ELR (cell line): ENCODE measurements around the gene GPSM1.

ENCODE experiments used
- DNase-seq: peaks from one replicate; pipeline ENCODE4 v3.0.0-alpha.2; 2015; ENCODE audit warnings: low read depth

Gene GPSM1

DNA sequence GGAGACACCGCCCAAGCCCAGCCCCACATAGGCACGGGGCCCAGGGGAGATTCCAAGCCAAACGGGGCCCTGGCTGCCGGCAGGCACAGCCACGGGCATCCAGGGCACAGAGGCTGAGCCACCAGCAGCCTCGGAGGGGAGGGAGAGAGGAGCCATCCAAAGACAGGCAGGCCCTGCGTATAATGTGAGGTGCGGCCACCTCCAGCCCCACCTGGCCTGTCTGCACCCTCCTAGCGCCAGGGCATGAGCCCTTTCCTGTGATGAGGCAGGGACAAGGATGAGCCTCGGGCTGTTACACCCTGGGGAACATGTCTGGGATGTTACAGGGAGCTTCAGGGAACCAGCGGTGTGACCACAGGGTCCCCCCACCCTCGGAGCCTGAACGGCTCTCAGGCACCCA, 22.4 kb upstream of the GPSM1 start:
- no peak for DNase-seq

DNA sequence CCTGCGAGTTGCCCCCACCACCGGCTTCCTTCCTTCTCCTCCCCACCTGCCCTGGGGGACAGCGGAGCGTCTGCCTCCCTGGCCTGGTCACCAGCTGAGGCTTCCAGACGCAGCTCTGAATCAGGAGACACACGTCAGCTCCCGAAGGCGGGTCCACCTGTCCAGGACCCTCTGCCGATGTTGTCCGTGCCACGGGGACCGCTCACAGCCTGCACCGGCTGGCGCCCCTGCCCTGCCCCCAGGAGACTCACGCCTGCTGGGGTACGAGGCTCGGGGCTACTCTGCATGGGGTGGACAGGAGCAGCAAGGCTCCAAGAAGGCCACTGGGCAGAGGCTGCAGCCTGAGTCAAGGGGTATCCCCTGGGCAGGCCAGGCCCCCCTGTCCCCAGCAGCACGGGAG, 21.5 kb upstream of the GPSM1 start:
- DNase-seq = no peak

DNA sequence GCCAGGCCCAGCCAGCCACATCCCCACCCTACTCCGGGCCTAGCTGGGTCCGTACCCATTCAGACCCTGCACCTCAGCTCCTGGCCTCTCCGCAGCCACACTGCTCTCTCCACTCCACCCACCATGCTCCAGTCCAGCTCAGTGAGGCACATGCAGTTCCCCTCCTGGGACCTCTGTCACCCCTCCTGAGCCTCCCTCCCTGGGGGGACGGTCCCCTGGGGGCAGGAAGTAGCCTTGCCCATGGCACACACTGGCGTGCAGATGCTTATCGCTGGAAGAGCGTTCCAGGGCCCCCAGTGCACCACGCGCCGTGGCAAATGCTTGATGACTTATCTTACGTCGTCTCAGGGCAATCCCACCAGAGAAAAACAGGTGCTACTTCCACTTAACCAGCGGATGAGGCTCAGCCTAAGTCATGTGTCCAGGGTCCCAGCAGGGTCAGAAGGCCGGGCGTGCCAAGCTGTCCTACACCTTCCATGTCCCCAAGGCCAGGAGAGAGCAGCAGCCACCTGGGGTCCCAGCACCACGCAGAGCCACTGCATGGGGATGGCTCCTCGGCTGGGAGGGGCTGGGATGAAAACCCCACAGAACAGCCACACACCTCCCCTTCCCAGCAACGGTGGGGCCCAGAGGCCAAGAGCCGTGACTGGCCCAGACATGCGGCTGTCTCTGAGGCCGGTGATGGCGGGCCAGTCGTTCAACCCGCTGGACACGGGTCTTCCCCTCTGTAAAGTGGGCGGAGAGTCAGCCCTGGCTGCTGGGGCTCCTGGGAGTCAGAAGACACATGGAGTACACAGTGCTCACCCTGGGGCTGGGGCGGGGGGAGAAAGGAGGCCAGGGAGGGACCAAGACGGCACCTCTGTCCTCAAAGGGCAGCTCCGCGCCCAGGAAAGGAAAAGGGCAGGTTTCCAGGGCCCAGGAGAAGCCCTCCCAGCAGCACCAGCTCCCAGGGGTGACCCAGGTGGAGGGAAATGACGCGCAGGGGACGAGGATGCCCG, 20.8 kb upstream of the GPSM1 start:
- peak; percentile 43 for DNase-seq

DNA sequence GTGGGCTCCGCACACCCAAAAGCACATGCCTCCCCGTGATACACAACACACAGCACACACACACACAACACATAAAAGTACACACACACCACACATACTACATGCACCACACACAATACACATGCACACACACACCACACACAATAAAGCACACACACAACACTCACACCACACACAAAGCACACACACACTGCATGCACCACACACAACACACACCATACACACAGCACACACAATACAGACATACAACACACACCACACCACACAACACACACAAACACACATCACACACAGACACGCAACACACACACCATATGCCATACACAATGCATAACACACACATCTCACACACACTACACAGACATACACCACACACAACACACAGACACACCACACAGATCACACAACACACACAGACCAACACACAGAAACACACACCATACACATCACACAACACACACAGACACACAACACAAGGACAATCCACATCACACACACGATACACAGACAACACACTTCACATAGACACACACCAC, 20.1 kb upstream of the GPSM1 start:
- no peak for DNase-seq

DNA sequence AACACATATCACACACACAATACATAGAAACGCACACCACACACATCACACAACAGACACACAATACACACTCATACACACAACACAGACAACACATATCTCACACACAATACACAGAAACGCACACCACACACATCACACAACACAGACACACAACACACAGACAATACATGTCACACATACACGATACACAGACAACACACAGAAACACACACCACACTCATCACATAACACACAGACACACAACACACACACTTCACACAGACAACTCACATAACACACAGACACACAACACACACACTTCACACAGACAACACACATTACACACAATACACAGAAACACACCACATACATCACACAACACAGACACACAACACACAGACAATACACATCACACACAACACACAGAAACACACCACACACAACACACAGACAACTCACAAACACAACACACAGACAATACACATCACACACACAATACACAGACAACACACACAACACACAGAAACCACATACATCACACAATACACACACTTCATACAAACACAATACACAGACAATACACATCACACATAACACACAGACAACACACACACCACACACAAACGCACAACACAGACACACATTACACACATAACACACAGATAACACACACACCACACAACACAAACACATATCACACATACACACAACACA, 19.2 kb upstream of the GPSM1 start:
- no peak for DNase-seq

DNA sequence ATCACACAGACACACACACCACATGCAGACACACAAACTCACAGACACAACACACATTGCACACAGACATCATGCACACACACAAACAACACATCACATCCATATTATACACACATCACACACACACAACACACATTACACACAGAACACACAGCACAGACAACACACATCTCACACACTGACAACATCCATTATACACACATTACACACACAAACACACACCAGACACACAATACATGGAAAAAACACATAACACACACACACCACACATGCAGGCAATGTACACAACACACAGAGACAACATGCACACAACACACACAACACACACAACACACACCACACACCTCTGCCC, 18.7 kb upstream of the GPSM1 start:
- no peak for DNase-seq

DNA sequence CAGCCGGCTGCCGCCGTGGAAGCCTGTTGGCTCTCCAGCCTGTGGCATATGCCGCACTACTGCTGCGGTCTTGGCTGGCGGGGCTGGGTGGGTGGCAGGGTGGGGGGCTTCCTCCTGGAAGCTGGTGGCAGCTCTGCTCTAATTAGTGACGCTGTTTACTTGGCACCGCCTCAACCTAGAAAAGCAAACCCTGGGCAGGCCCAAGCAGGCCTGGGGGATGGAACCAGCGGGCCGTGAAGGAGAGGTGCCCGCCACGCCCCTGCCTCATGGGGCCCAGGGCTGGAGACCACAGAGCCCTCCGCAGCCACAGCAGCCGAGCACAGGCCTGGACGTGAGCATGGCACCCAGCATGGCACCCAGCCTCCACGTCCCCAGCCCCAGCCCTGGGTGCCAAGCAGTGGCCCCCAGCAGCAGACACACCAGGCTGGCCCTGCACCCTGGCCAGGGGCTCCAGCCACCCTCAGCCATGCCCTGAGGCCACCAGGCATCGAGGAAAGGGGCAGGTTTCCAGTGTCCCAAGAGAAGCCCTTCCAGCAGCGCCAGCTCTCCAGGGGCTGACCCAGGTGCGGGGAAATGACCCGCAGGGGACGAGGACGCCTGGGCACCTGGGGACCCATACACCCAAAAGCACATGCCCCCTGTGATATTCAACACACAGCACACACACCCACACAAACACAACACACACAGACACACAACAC, 18.1 kb upstream of the GPSM1 start:
- no peak for DNase-seq

DNA sequence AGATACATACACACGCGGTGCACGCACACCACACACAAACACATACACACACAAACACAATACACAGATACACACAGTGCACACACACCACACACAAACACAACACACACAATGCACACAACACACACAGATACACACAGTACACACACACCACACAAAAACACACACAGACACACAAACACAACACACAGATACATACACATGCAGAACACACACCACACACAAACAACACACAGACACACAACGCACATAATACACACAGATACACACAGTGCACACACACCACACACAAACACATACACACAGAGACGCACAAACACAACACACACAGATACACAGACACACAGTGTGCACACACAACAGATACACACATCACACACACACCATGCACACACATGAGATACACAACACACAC, 17.5 kb upstream of the GPSM1 start:
- DNase-seq = no peak

DNA sequence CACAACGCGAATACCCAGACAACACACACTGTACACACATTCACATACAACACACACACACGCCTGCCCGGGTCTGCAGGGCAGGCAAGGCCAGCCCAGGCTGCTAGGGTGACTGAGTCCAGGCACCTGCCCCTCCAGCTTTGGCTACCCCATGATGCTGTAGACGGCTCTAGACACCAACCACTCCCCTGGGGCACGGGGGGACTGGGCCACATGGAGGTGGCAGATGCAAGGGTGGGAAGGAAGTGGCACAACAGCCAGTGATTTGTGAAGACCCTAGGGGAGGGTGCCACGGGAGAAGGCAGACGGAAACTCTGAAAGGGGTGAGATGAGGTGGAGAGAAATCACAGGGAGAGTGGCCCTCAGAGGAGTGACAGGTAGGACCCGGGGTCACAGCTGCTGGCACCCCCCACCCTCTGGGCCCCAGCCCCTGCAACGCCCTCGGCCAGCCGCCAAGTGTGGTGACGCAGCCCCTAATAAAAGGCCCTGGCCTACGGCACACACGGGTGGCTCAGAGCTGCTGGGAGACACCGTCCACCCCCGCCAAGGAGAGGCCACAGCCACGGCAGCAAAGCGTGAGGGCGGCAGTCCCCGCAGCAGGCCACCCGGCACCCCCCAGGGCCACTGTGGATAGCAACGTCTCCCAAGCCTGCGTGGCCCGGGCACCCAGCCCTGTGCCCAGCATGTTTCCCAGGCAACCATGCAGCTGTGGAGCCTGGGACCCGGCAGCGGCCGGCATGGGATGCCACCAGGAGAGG, 16.9 kb upstream of the GPSM1 start:
- no peak for DNase-seq

DNA sequence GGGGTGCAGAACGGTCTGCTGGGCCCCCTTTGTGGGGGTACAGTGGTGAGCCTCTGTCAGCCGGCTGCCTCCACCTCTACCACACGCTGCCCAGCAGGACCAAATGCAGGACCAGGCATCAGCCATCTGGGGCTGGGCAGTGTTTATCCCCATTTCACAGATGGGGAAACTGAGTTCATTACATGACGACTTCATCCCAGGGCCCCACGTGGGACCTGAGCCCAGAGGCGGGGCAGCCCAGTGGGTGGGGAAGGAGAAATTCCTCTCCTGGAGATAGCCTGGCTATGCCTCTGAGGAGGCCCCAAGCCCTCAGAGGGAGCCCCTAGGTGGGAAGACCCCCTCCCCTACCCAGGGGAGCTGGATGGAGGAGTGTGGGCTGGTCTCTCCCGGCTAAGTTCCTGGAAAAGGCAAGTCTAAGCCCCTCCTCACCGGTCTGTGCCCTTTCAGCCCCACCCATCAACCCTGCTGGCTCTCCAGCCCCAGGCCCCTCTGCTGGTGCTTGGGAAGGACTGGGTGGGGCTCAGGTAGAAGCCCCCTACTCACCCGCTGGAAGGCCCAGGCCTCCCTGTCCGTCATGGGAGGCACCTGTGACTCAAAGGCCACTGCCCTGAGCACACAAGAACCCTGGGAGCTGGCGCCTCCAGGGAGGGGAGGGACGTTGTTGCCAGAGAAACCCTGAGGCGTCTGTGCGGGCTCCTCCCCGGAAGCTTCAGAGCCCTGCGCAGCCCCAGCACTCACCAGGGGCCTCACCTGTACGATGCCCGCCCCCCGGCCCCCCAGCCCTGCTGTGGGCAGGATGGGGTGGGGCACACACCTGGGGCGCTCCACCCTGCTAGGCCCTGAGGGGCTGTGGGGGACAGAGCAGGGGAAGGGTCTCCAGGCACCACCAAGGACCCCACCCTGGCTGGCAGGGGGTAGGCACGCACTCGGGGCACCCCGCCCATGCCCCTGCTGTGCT, 16.0 kb upstream of the GPSM1 start:
- DNase-seq = peak; percentile 33

DNA sequence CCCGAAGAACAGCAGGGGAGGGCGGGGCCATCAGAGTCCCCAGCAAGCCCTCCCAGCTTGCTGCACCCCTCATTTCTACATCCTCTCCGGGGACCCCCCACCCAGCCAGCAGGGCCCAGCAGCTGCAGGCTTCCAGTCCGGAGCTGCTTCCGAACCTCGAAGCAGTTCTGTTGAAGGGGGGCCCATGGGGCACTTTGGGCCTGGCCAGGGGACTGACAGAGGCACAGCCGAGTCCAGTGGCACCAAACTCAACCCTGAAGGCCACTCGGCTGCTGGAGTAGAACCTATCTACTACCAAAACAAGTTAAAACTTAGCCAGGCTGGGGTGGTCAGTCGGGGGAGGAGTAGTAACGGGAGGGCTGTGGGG, 15.3 kb upstream of the GPSM1 start:
- DNase-seq = no peak

DNA sequence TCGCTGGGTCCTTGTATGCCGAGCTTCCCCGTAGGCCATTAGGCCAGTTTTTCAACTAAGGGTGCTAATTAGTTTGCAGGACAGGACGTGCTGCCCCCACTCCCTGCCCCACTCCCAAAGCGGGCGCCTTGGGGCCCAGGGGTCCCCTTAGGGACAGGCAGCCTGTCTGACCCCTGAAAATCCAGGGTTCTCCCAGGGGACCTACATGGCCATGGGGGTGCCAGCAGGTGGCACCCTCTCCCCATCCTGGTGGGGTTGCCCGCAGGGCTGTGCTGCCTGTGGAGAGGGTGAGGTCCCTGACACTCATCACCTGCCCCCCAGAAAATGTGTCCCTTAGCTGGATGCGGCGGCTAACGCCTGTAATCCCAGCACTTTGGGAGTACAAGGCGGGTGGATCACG, 14.9 kb upstream of the GPSM1 start:
- DNase-seq = peak; percentile 68

DNA sequence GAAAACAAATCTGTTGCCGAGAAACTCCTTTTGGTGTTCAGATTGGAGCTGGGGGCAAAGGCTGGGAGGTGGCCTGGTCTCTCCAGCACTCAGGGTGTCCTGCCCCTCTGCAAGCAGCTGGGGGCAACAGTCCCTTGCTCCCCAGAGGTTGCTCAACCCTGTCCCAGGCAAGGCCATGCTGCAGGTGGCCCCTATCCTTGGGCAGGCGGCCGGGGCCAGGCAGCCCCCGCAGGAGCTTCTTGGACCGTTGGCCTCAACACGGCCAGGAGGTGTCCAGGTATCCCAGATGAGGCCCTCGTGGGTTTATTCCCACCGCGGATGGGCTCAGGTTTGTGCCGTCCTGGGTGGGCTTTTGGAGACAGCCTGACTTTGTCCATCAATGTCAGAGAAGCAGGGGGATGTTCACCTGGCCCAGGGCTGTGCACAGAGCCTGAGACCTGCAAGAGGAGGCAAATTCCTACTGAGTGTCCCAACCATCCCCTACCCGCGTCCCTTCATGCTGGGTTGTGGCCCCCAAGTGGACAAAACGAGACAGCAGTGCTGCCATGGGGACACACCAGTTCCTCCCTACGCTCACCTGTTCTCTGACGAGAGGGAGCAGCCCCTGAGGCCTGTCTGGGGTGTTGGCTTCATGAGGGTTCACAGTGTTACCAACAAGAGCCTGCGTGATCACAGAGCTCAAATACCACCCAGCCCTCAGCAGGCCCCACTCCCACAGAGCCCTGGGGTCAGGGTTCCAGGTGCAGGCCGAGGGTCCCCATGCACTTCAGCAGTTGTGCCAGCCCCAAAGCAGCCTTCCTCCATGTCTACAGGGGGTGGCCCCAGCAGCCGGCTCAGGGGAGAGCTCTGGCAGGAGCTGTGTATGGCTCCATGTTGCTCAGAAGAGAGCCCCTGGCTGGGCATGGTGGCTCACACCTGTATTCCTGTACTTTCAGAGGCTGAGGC, 14.0 kb upstream of the GPSM1 start:
- no peak for DNase-seq

DNA sequence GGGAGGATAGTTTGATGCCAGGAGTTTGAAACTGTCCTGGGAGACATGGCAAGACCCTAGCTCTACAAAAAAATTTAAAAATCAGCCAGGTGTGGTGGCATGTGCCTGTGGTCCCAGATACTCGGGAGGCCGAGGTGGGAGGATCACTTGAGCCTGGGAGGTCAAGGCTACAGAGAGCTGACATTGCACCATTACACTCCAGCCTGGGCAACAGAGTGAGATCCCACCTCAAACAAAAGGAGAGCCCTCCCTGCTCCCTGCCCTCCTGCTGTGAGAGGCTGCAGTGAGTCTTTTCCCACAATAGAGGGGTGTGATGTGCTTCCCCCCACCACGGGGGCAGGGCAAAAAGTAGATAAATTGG, 13.3 kb upstream of the GPSM1 start:
- DNase-seq = no peak

DNA sequence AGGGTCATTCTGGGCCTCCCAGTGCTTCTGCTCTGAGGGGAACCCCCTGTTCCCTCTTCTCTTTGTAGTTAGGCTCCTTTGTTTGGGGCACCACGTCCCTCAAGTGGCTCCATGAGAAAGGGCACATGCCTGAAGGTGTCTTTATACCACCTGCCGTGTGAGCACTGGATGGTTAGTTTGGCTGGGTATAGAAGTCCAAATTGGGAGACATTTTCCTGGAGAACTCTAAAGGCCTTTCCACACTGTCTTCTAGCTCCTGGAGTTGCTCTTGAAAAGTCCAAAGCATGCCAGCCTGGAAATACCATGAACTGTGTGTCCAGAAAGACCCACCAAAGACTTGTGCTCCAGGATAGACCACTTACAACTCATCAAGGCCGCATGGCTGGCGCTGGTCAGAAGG, 12.4 kb upstream of the GPSM1 start:
- no peak for DNase-seq

DNA sequence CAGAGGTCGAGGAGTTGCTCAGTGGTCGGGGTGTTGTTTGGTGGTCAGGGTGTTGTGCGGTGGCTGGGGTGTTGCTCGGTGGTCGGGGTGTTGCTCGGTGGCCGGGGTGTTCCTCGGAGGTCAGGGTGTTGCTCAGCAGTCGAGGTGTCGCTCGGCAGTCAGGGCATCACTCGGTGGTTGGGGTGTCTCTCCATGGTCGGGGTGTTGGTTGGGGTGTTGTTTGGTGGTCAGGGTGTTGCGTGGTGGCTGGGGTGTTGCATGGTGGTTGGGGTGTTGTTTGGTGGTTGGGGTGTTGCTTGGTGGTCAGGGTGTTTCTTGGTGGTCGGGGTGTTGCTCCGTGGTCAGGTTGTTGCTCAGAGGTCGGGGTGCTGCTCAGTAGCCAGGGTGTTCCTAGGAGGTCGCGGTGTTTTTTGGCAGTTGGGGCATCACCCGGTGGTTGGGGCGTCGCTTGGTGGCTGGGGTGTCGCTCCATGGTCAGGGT, 11.0 kb upstream of the GPSM1 start:
- no peak for DNase-seq

DNA sequence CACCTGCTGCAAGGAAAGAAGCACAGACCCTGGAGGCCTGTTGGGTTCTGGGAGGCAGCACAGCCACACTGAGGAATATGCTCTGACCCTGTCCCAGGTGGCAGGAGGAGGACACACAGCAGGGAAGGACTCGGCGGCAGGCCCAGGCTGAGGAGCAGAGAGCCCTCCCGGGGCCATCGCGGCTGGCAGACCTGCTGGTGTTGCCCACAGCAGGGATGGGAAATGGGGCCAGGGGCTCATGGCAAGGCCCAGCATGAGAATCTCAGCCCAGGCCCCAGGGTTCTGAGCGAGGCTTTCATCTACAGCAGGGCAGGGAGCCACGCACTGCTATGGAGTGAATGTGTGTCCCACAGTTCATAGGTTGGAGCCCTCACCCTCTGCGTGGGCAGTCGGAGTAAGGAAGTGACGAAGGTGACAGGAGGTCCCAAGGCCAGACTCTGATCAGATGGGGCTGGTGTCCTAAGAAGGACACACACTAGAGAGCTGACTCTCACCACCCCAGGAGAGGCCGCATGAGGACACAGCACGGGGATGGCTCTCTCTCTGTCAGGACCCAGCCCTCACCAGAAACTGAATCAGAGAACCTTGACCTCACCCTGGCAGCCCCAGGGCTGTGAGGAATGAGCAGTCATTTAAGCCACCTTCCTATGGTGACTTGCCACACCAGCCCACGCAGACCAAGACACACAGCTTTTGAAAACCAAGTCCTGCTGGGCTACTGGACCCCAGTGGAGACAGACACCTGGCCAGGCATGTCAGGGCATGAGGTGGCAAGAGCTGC, 10.3 kb upstream of the GPSM1 start:
- DNase-seq = no peak

DNA sequence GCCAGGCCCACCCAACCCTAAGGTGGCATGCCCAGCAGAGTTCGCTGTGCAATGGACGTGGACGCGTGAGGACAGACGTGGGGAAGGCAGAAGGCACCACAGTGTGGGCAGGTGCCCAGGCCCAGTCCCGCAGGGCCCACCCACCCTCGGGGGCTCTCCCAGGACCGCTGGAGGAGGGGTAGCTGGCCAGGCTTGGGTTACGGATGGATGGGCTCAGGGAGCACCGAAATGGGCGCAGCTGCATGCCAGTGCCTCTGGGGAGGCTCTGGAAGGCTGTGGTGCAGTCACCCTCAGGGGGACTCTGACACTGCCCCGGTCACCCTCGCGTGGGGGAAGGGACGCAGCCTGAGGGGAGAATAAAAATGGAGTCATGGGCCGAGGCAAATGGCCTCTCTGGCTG, 9.6 kb upstream of the GPSM1 start:
- no peak for DNase-seq
